Activated T-cell treated with anti-CD3 and anti-CD28 coated beads for 48 hours (primary cell): ENCODE measurements around the gene SDC1.
"Not testable (repeated sequence)": the region's sequence is repeated elsewhere in the genome, so short reads cannot be mapped to it uniquely, and the experiment has no call there.

ENCODE experiments used
- DNase-seq: peaks from one replicate; pipeline ENCODE4 v3.0.0-alpha.2; 2020; ENCODE audit warnings: low read depth

SDC1 gene

DNA sequence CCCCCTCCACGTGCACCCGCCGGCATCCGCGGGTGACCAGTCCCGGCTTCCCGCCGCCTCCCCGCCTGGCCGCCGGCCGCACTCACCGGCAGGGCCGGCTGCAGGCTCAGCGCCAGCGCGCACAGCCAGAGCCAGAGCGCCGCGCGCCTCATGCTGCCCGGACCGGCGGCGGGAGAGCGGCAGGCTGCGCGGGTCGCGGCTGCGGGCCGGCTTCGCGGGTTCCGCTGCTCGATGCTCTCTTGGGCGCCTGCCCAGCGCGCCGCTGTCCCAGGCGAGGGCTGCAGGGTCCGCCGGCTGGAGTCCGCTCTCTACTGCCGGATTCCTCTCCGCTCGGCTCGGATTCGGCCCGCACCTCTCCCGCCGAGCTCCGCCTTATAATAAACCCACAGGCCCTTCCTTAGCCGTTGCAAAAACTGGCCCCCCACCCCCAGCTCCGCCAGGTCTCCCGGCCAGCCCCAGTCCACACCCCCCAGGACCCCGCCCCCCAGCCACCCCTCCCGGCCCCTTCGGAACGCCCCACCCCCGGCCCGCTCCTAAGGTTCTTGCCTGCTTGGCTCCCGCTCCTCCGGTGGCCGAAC is at the start of gene SDC1:
TSS of gene SDC1 (minus strand) at position 415 of the 578 bp plus-strand sequence. CDS start at position 152, 263 bp downstream.
- no peak for DNase-seq

GRCh38 chr2:20273042-20273441 is 48.1 kb upstream of the SDC1 start:
- DNase-seq: no peak

DNA sequence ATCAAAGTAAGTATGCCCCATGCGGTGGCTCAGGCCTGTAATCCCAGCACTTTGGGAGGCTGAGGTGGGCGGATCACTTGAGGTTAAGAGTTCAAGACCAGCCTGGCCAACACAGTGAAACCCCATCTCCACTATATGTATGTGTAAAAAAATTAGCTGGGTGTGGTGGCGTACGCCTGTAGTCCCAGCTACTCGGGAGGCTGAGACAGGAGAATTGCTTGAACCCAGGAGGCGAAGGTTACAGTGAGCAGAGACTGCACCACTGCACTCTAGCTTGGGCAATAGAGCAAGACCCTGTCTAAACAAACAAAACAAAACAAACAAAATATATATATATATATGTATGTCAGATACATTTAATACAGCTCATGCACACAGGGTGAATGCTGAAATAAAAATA is 43.4 kb upstream of the SDC1 start:
- not testable (repeated sequence) for DNase-seq

DNA sequence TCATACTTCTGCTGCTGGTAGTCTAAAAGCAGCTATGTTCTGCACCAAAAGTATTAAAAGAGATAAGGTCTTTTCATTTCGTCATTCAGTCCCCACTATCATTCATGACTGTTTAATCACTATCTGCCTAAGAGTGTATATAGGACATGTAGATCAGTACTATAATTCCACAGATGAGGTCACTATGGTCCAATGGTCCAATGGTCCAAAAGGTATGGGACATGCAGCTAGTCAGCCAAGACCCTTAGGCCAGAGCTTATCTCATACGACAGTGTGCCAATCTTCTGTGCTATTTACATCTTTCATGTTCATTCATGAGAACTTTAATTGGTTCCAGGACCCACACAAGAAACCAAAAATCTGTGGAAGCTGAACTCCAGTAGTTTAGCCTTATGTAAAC is 42.6 kb upstream of the SDC1 start:
- DNase-seq: no peak

- DNase-seq: no peak
Observed at GRCh38 chr2:20264629-20265028, 39.7 kb upstream of the SDC1 start.

DNA sequence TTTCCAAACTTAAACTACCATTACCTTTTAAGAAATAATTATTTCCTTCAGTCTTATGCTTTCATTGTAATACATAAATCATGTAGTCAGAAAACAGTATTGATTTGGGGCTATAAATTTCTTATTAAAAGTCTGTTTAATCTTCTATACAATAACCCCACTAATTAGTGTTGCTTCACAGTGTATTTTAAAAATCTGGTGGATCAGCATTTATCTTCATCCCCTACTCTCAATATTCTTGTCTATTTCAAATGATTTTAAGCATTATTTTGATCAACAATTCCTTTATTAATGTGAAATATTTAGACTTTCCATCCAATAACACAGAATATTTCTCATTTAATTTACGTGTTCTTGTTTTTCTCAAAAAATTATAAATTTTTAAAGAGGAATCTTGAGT is 32.5 kb upstream of the SDC1 start:
- no peak for DNase-seq

- DNase-seq: no peak
Observed at GRCh38 chr2:20254731-20255130, 29.8 kb upstream of the SDC1 start.

DNA sequence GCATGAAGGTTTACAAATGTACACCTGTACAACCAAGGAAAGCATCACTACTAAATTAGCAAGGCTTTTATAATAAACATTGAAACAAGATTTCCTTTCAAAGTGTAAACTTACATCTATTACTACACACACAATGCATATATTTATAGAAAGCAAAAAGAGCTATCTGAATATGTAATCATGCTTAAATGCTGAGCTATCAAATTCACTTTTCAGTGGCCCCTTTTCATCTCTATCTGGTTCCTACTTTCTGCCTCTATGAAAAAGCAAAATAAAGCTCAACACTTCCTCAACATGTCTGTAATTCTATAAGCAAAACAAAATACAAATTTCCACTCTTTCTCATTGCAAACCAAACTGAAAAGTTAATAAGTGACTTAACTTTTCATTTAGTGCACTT is 25.5 kb upstream of the SDC1 start:
- no peak for DNase-seq

DNA sequence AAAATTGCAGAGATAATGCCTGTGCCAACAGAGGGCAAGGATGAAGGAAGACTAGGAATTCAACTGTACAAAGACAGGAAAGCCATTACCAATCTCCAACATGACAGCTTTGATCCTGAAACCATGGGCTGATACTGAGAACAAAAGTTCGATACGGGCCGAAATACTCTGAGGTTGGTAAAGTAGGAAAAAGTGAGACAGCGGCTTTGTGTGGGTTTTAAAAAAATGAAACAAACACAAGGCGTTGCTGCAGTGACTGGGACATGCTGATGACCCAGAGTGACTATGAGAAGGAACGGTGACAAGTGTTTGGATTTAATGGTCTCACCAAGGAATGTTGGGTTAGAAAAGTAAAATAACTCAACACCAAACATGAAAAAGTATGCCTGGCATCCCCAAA is 24.2 kb upstream of the SDC1 start:
- no peak for DNase-seq

- DNase-seq: no peak
Observed at GRCh38 chr2:20247084-20247483, 22.2 kb upstream of the SDC1 start.

DNA sequence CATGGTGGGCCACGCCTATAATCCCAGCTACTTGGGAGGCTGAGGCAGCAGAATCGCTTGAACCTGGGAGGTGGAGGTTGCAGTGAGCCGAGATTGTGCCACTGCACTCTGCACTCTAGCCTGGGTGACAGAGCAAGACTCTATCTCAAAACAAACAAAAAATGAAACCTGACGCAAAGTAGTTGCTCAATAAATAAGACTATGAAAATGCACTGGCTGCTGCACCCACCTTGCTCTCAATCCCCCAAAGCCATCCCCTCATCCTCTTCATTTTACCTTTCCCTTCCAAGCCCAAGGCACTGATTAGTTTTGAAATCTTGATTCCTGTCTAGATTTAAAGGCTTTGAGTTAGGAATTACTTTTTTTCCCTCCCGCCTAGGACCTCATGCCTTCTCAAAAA is 18.7 kb upstream of the SDC1 start:
- DNase-seq: not testable (repeated sequence)

DNA sequence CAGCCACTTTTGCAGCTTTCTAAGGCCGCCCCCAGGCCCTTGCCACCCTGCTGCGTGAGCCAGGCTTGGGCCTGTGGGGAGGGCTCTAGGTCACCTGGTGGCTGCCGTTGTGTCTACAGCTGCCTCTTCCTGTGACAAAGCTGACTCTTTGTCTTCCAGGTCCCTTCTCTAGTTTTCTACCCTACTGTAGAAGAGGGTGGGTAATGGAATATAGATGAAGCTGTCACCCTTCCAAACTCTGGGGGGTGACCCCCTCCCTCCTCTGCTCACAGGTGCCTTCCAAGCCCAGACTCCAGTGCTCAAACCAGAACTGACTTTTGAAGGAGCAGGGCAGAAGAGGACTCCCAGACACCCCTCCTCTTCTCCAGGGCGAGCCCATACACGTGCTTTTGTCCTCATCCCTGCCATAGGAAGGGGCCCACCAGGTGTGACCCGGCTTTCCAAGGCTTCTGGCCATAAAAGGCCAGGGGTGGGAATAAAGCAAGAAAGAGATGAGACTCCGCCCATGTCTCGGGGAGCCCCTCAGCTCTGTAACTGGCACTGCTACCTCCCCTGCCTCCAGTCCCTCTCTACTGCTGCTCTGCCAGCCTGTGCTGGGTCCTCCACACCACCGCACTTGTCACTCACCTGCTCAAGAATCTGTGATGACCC is 17.9 kb upstream of the SDC1 start:
- no peak for DNase-seq

- DNase-seq: peak; percentile 47
Observed at GRCh38 chr2:20241973-20242726, 17.2 kb upstream of the SDC1 start.

DNA sequence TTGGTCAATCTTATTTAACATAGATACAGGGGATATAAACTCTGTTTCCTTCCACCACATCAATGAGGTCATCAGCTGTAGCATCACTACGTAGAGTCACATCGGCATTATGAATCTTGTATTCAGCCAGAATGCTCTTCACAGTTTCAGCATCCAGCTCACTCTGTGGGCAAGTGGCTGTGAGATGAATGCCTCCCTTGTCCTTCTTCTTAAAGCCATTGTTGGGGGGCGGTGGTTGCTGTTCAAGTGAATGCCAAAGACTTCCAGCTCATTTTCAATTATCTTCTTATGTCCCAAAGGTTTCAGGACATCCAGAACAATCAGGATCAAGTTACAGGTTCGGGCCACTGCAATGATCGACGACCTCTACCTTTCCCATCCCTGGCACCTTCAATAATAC is 15.4 kb upstream of the SDC1 start:
- not testable (repeated sequence) for DNase-seq

GRCh38 chr2:20236496-20236895 is 11.6 kb upstream of the SDC1 start:
- DNase-seq: no peak

GRCh38 chr2:20235655-20236305 is 10.8 kb upstream of the SDC1 start:
- DNase-seq: no peak

DNA sequence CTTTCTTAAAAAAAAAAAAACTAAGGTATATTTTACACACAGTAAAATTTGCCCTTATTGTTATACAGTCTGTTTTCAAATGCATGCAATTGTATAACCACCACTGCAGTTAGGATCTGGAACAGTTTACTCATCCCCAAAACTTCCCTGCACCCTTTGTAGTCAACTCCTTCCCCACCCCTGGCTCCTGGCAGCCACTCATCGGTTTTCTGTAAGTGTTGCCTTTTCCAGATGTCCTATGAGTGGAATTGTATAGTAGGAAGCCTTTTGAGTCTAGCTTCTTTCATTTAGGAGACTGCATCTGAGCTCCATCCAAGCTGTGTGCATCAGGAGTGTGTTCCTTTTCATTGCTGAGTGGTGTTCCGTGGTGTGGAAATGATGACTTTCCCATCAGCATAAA is 9.7 kb upstream of the SDC1 start:
- not testable (repeated sequence) for DNase-seq

DNA sequence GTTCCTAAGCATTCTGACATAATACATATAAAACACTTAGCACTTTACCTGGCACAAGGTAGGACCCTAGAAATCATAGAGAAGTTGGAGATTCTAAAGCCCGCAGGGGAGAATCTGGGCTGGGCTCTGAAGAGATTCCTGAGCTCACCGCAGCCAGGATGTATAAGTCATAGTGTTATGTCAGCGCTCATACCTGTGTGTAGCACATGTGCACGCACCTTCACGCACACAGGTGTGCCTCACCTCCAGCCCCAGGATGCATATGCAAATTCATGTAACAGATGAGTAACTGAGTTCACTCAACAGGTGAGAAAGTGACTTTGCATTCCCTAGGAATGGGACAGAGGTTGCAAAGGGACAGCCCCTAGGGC is 7.9 kb upstream of the SDC1 start:
- DNase-seq: no peak

GRCh38 chr2:20231598-20232026 is 6.7 kb upstream of the SDC1 start:
- DNase-seq: no peak

GRCh38 chr2:20231159-20231558 is 6.2 kb upstream of the SDC1 start:
- no peak for DNase-seq

DNA sequence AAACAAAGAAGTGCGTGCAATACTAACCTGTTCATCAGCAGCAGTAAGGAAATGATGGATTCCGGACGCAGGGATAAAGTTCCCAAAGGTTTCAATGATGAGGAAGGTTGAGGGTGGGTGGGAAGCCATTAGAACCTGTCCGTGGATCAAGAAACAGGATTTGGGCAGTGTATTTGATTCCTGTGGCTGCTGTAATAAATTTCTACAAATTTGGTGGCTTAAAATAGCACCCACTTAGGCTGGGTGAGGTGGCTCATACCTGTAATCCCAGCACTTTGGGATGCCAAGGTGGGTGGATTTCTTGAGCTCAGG is 5.1 kb upstream of the SDC1 start:
- no peak for DNase-seq

GRCh38 chr2:20229322-20230113 is 4.6 kb upstream of the SDC1 start:
- DNase-seq: no peak
